ENCODE results near the gene HUWE1. TPM values are rescaled to one million over a fixed set of nuclear protein-coding genes. Genes with fewer than 3 reads are reported as not detected.
"Not testable (repeated sequence)": the region's sequence is repeated elsewhere in the genome, so short reads cannot be mapped to it uniquely, and the experiment has no call there.

Gene HUWE1
- total and polyA plus RNA-seq, 2 donors: 31.0 to 35.7 TPM

GRCh38 chrX:53526999-53527398 lies 159.5 kb downstream of the HUWE1 start:
- no peaks in the 10 kb centered on the region for H3K27me3 ChIP-seq (ENCODE audit: control insufficient read depth in 2 of 2, insufficient read depth in 1 of 2, low read length in 1 of 2)
- H3K4me1 ChIP-seq (ENCODE audit: control insufficient read depth in 2 of 2, insufficient read depth in 2 of 2, low read length in 2 of 2): no peaks in the 10 kb centered on the region
- DNase-seq (ENCODE audit: low read depth in 6 of 9, low spot score in 9 of 9): no peak
- H3K27ac ChIP-seq (ENCODE audit: low read depth in 1 of 2, low read length in 1 of 2): no peak overlapping the region
- H3K36me3 ChIP-seq (ENCODE audit: control insufficient read depth in 2 of 2, insufficient read depth in 2 of 2, low read length in 1 of 2): no peaks in the 10 kb centered on the region
- no peak overlapping the region for H3K4me3 ChIP-seq (ENCODE audit: low read length in 2 of 2)
- H3K9me3 ChIP-seq (ENCODE audit: control insufficient read depth in 2 of 2, insufficient read depth in 1 of 2, low read length in 1 of 2): peaks cover 0 to 5% of the 10 kb centered on the region in 2 donors

DNA sequence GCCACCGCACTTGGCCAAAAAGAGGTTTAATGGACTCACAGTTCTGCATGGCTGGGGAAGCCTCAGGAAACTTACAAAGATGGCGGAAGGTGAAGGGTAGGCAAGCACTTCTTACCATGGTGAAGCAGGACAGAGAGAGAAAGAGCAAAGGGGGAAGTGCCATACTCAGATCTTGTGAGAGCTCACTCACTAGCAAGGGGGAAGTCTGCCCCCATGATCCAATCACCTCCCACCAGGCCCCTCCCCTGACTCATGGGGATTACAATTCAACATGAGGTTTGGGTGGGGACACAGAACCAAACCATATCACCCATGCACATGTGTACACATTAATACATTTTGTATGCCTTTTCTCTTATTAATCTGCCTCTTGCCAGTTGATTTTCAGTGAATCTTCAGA lies 175.2 kb downstream of the HUWE1 start:
- H3K36me3 ChIP-seq (ENCODE audit: control insufficient read depth in 2 of 2, insufficient read depth in 2 of 2, low read length in 1 of 2): no peaks in the 10 kb centered on the region
- no peak overlapping the region for H3K27ac ChIP-seq (ENCODE audit: low read depth in 1 of 2, low read length in 1 of 2)
- H3K9me3 ChIP-seq (ENCODE audit: control insufficient read depth in 2 of 2, insufficient read depth in 1 of 2, low read length in 1 of 2): no peaks in the 10 kb centered on the region
- no peak overlapping the region for H3K4me3 ChIP-seq (ENCODE audit: low read length in 2 of 2)
- no peaks in the 10 kb centered on the region for H3K27me3 ChIP-seq (ENCODE audit: control insufficient read depth in 2 of 2, insufficient read depth in 1 of 2, low read length in 1 of 2)
- no peak for DNase-seq (ENCODE audit: low read depth in 6 of 9, low spot score in 9 of 9)
- no peaks in the 10 kb centered on the region for H3K4me1 ChIP-seq (ENCODE audit: control insufficient read depth in 2 of 2, insufficient read depth in 2 of 2, low read length in 2 of 2)
- WGBS: 98% methylated on average over 2 of the region's 2 CpGs

GRCh38 chrX:53504035-53504434 lies 182.5 kb downstream of the HUWE1 start:
- DNase-seq (ENCODE audit: low read depth in 6 of 9, low spot score in 9 of 9); H3K36me3 ChIP-seq (ENCODE audit: control insufficient read depth in 2 of 2, insufficient read depth in 2 of 2, low read length in 1 of 2); H3K9me3 ChIP-seq (ENCODE audit: control insufficient read depth in 2 of 2, insufficient read depth in 1 of 2, low read length in 1 of 2); H3K4me1 ChIP-seq (ENCODE audit: control insufficient read depth in 2 of 2, insufficient read depth in 2 of 2, low read length in 2 of 2); H3K27ac ChIP-seq (ENCODE audit: low read depth in 1 of 2, low read length in 1 of 2); H3K27me3 ChIP-seq (ENCODE audit: control insufficient read depth in 2 of 2, insufficient read depth in 1 of 2, low read length in 1 of 2); H3K4me3 ChIP-seq (ENCODE audit: low read length in 2 of 2): not testable (repeated sequence)
- WGBS: 90% methylated on average over 28 of the region's 28 CpGs

- no peaks in the 10 kb centered on the region for H3K4me1 ChIP-seq (ENCODE audit: control insufficient read depth in 2 of 2, insufficient read depth in 2 of 2, low read length in 2 of 2)
- no peaks in the 10 kb centered on the region for H3K9me3 ChIP-seq (ENCODE audit: control insufficient read depth in 2 of 2, insufficient read depth in 1 of 2, low read length in 1 of 2)
- no peaks in the 10 kb centered on the region for H3K36me3 ChIP-seq (ENCODE audit: control insufficient read depth in 2 of 2, insufficient read depth in 2 of 2, low read length in 1 of 2)
- no peak overlapping the region for H3K27ac ChIP-seq (ENCODE audit: low read depth in 1 of 2, low read length in 1 of 2)
- H3K4me3 ChIP-seq (ENCODE audit: low read length in 2 of 2): no peak overlapping the region
- no peaks in the 10 kb centered on the region for H3K27me3 ChIP-seq (ENCODE audit: control insufficient read depth in 2 of 2, insufficient read depth in 1 of 2, low read length in 1 of 2)
- DNase-seq (ENCODE audit: low read depth in 6 of 9, low spot score in 9 of 9): no peak
These were observed 192.1 kb downstream of the HUWE1 start for GRCh38 chrX:53494436-53494835.

GRCh38 chrX:53486285-53486684 lies 200.2 kb downstream of the HUWE1 start:
- no peak for DNase-seq (ENCODE audit: low read depth in 6 of 9, low spot score in 9 of 9)
- Histone ChIP-seq H3K9me3 (ENCODE audit: control insufficient read depth in 2 of 2, insufficient read depth in 1 of 2, low read length in 1 of 2) (no peaks in the 10 kb centered on the region), H3K27me3 (ENCODE audit: control insufficient read depth in 2 of 2, insufficient read depth in 1 of 2, low read length in 1 of 2) (no peaks in the 10 kb centered on the region), H3K27ac (ENCODE audit: low read depth in 1 of 2, low read length in 1 of 2) (no peak overlapping the region), H3K4me3 (ENCODE audit: low read length in 2 of 2) (no peak overlapping the region), H3K36me3 (ENCODE audit: control insufficient read depth in 2 of 2, insufficient read depth in 2 of 2, low read length in 1 of 2) (no peaks in the 10 kb centered on the region), H3K4me1 (ENCODE audit: control insufficient read depth in 2 of 2, insufficient read depth in 2 of 2, low read length in 2 of 2) (no peaks in the 10 kb centered on the region)

DNA sequence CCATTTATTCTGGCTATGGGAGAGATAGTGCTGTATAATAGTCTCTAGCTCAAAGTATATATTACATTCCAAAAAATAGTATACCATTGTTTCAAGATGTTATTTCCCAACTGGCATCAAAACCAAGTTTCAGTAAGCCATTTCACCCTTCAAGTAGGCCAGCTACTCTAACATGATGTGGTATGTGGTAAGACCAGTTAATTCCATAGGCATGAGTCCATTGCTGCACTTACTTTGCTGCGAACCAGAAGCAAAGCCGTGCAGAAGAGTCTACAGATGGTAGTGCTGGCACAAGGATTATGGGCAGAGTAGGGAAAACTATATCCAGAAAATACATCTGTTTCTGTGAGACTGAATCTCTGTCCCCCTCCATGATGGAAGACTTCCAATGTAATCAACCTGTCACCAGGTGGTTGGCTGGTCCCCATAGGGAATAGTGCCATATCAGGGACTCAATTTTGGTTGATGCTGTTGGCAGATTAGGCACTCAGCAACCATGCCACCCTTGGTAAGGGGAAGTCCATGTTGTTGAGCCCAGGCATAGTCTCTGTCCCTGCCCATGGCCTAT lies 202.6 kb downstream of the HUWE1 start:
- H3K36me3 ChIP-seq (ENCODE audit: control insufficient read depth in 2 of 2, insufficient read depth in 2 of 2, low read length in 1 of 2): no peaks in the 10 kb centered on the region
- no peaks in the 10 kb centered on the region for H3K9me3 ChIP-seq (ENCODE audit: control insufficient read depth in 2 of 2, insufficient read depth in 1 of 2, low read length in 1 of 2)
- H3K27me3 ChIP-seq (ENCODE audit: control insufficient read depth in 2 of 2, insufficient read depth in 1 of 2, low read length in 1 of 2): no peaks in the 10 kb centered on the region
- WGBS: 91% methylated on average over 2 of the region's 2 CpGs
- no peak overlapping the region for H3K4me3 ChIP-seq (ENCODE audit: low read length in 2 of 2)
- DNase-seq (ENCODE audit: low read depth in 6 of 9, low spot score in 9 of 9): no peak
- no peaks in the 10 kb centered on the region for H3K4me1 ChIP-seq (ENCODE audit: control insufficient read depth in 2 of 2, insufficient read depth in 2 of 2, low read length in 2 of 2)
- no peak overlapping the region for H3K27ac ChIP-seq (ENCODE audit: low read depth in 1 of 2, low read length in 1 of 2)

DNA sequence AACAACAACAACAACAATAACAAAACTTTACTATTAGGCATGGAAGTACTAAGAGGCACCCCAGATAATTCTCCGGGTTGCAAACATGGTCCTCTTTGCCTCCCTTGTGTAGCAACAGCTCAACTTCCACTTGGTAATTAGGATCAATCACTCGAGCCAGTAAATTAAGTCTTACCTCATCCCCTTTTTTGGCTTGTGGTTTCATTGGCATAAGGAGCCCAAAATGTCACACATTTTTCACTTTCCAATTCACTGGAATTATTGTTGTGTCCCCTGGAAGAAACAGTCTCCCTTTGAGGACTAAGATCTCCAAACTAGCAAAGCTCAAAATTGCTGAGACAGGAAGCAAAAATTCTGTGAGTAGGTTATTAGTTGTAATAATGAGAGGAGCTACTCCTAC lies 203.1 kb downstream of the HUWE1 start:
- 95% methylated on average over 2 of the region's 2 CpGs for WGBS
- Histone ChIP-seq H3K4me1 (ENCODE audit: control insufficient read depth in 2 of 2, insufficient read depth in 2 of 2, low read length in 2 of 2) (no peaks in the 10 kb centered on the region), H3K4me3 (ENCODE audit: low read length in 2 of 2) (no peak overlapping the region), H3K9me3 (ENCODE audit: control insufficient read depth in 2 of 2, insufficient read depth in 1 of 2, low read length in 1 of 2) (no peaks in the 10 kb centered on the region), H3K27me3 (ENCODE audit: control insufficient read depth in 2 of 2, insufficient read depth in 1 of 2, low read length in 1 of 2) (no peaks in the 10 kb centered on the region), H3K36me3 (ENCODE audit: control insufficient read depth in 2 of 2, insufficient read depth in 2 of 2, low read length in 1 of 2) (no peaks in the 10 kb centered on the region), H3K27ac (ENCODE audit: low read depth in 1 of 2, low read length in 1 of 2) (no peak overlapping the region)
- no peak for DNase-seq (ENCODE audit: low read depth in 6 of 9, low spot score in 9 of 9)
